Esophagus muscularis mucosa (tissue), 4 donors: ENCODE measurements around the gene CAPN10. TPM values are rescaled to one million over a fixed set of nuclear protein-coding genes. Genes with fewer than 3 reads are reported as not detected.
A peak's percentile ranks its signal among the peaks of the same experiment; 100 is the strongest.

ENCODE experiments used
- DNase-seq: peaks from one replicate; pipeline ENCODE4 v3.0.0-alpha.2; 2017; ENCODE audit errors: extremely low spot score
- H3K27ac ChIP-seq, 4 donors: fragments of 200-600 bp; sonication (generic); replicated peaks in 1 of 4; 1 replicate in 3 of 4; 2 replicates in 1 of 4; pipeline ENCODE4 v1.5.1; 2016 to 2019; ENCODE audit warnings: mild to moderate bottlenecking in 1 of 4
- H3K27me3 ChIP-seq, 4 donors: fragments of 200-600 bp; sonication (generic); one replicate each; pipeline versions ENCODE4 v1.5.1 to v1.6.0; 2016 to 2019
- H3K36me3 ChIP-seq, 4 donors: fragments of 200-600 bp; sonication (generic); one replicate each; pipeline ENCODE4 v1.5.1; 2016 to 2019
- H3K4me1 ChIP-seq, 4 donors: fragments of 200-600 bp; sonication (generic); one replicate each; pipeline ENCODE4 v1.5.1; 2016 to 2019
- H3K4me3 ChIP-seq, 4 donors: fragments of 200-600 bp; sonication (generic); 1 replicate in 2 of 4; 2 replicates in 2 of 4; pipeline ENCODE4 v1.5.1; 2016 to 2019; ENCODE audit warnings: mild to moderate bottlenecking in 4 of 4, moderate library complexity in 1 of 4
- H3K9me3 ChIP-seq, 4 donors: fragments of 200-600 bp; sonication (generic); 1 replicate in 3 of 4; 2 replicates in 1 of 4; pipeline ENCODE4 v1.5.1; 2016 to 2019
- CTCF ChIP-seq, 3 experiments: fragments of 200-600 bp in 2 of 3; fragments of 450-650 bp in 1 of 3; sonication (generic) in 2 of 3; IDR thresholded peaks; one replicate each; pipeline ENCODE4 v1.5.1; 2017 to 2019; ENCODE audit warnings: antibody characterized with exemption in 3 of 3, mild to moderate bottlenecking in 2 of 3, moderate library complexity in 1 of 3
- EP300 ChIP-seq: sonication (generic); formaldehyde crosslinking; IDR thresholded peaks from one replicate; pipeline ENCODE4 v1.6.1; 2017; ENCODE audit warnings: antibody characterized with exemption
- POLR2A ChIP-seq: fragments of 450-650 bp; IDR thresholded peaks from one replicate; pipeline ENCODE4 v1.6.1; 2017; ENCODE audit warnings: antibody characterized with exemption, moderate library complexity, mild to moderate bottlenecking, low read depth
- POLR2AphosphoS5 ChIP-seq, 2 donors: sonication (generic); formaldehyde crosslinking; IDR thresholded peaks; one replicate each; pipeline ENCODE4 v1.6.1; 2017; ENCODE audit warnings: antibody characterized with exemption in 2 of 2
- WGBS: methylation state at CpG from one replicate; pipeline ENCODE4 v1.1.5; 2018; 5-methylcytosine and 5-hydroxymethylcytosine counted together
- intact Hi-C: fragments of 100-400 bp; cut with DNase I; formaldehyde crosslinking; loops from one replicate; pipeline ENCODE4 v1.15.1; 2023
- total RNA-seq, 4 donors: library from RNA; depleted of rRNA; stranded (reverse); fragments of >200 nt; gene quantifications; one replicate each; pipeline versions ENCODE4 v1.1.0 to v1.2.1, GENCODE V29; 2016

Gene CAPN10
- total RNA-seq, 4 donors from 2014 or later: 16.7 to 29.2 (median 19.6) TPM

- Histone ChIP-seq H3K4me3 (peak overlapping the region in 3 of 4 donors; percentile 57 to 62 (median 58)), H3K36me3 (peaks cover 0 to 25% (median 3%) of the 10 kb centered on the region in 4 donors), H3K9me3 (no peaks in the 10 kb centered on the region), H3K4me1 (peaks cover 36 to 42% (median 39%) of the 10 kb centered on the region in 4 donors), H3K27me3 (peaks cover 0 to 19% (median 0%) of the 10 kb centered on the region in 4 donors), H3K27ac (no peak overlapping the region)
- intact Hi-C loops: loop anchor here (5.0 kb wide), 1 partner anchor 36 kb away; no protein-coding TSS in a partner anchor
- TF ChIP-seq CTCF (IDR thresholded peaks at IDR 0.05): peak in 1 of 3 experiments; percentile 32
- no peak for TF ChIP-seq EP300
- no peak for TF ChIP-seq POLR2AphosphoS5 (IDR thresholded peaks at IDR 0.05)
- no peak for DNase-seq
- whole genome bisulfite sequencing: 57% methylated on average over 9 of the region's 9 CpGs
Measured at GRCh38 chr2:240556553-240557100, 29.9 kb upstream of the CAPN10 start.

GRCh38 chr2:240557101-240557751, 29.3 kb upstream of the CAPN10 start:
- intact Hi-C loops: loop anchor here (5.0 kb wide), 1 partner anchor 35 kb away; no protein-coding TSS in a partner anchor
- Histone ChIP-seq H3K27me3 (peaks cover 0 to 19% (median 0%) of the 10 kb centered on the region in 4 donors), H3K36me3 (peaks cover 0 to 20% (median 2%) of the 10 kb centered on the region in 4 donors), H3K4me3 (peak overlapping the region; percentile 53 to 62 (median 58)), H3K4me1 (peaks cover 42 to 48% (median 45%) of the 10 kb centered on the region in 4 donors), H3K9me3 (no peaks in the 10 kb centered on the region), H3K27ac (no peak overlapping the region)
- TF ChIP-seq EP300: no peak
- no peak for TF ChIP-seq CTCF (IDR thresholded peaks at IDR 0.05)
- TF ChIP-seq POLR2A: no peak
- no peak for TF ChIP-seq POLR2AphosphoS5 (IDR thresholded peaks at IDR 0.05)
- DNase-seq: no peak
- WGBS: 40% methylated on average over 21 of the region's 51 CpGs

GRCh38 chr2:240557808-240558207, 28.7 kb upstream of the CAPN10 start, which contains the start of gene ANKMY1:
Gene ANKMY1 (minus strand): TSS chr2:240557988. CDS start chr2:240557335, 653 bp downstream.
- H3K27ac ChIP-seq: no peak within 1 kb of the TSS
- intact Hi-C loops: loop anchor here (5.0 kb wide), 1 partner anchor 34 kb away; no protein-coding TSS in a partner anchor
- TF ChIP-seq POLR2AphosphoS5 (IDR thresholded peaks at IDR 0.05) (no peak), POLR2A (no peak), CTCF (IDR thresholded peaks at IDR 0.05) (no peak), EP300 (no peak)
- H3K27me3 ChIP-seq: peaks cover 0 to 19% (median 0%) of the 10 kb centered on the region in 4 donors
- peaks cover 46 to 51% (median 48%) of the 10 kb centered on the region in 4 donors for H3K4me1 ChIP-seq
- no peaks in the 10 kb centered on the region for H3K9me3 ChIP-seq
- peak within 1 kb of the TSS; percentile 53 to 62 (median 58) for H3K4me3 ChIP-seq
- 40% methylated on average over 2 of the region's 47 CpGs for WGBS
- peaks cover 0 to 16% (median 1%) of the 10 kb centered on the region in 4 donors for H3K36me3 ChIP-seq
- DNase-seq: no peak

DNA sequence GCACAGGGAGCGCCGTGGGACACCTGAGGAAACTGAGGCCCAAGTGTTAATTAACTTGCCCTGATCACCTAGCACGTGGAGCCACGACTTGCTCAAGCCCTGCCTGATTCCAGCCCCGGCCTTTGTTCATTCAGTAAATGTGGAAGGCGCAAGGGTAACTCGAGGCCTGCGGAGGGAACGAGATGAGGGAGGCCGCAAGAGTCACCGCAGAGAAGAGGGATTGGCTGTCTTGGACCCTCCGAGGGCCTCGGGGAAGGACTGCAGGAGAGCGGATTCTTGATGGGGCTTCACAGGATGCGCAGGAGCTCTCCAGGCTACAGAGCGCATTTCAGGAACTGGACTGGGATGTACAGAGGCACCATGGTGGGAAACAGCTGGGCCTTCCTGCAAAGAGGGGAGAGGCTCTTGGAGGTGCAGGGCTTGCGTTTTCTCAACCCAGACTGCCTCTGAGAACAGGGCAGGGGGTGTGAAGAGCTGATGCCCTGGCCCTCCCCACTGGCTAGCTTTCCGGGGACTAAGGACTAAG, 28.2 kb upstream of the CAPN10 start:
- peaks cover 0 to 14% (median 0%) of the 10 kb centered on the region in 4 donors for H3K36me3 ChIP-seq
- peaks cover 46 to 51% (median 49%) of the 10 kb centered on the region in 4 donors for H3K4me1 ChIP-seq
- H3K27ac ChIP-seq: no peak overlapping the region
- peak overlapping the region; percentile 53 to 62 (median 58) for H3K4me3 ChIP-seq
- intact Hi-C loops: loop anchor here (5.0 kb wide), 1 partner anchor 34 kb away; no protein-coding TSS in a partner anchor
- no peaks in the 10 kb centered on the region for H3K9me3 ChIP-seq
- 76% methylated on average over 17 of the region's 18 CpGs for WGBS
- peaks cover 0 to 19% (median 0%) of the 10 kb centered on the region in 4 donors for H3K27me3 ChIP-seq
- DNase-seq: no peak
- no peak for TF ChIP-seq CTCF (IDR thresholded peaks at IDR 0.05)
- TF ChIP-seq POLR2A: no peak
- TF ChIP-seq POLR2AphosphoS5 (IDR thresholded peaks at IDR 0.05): no peak
- no peak for TF ChIP-seq EP300
